Urinary bladder (tissue), 4 donors: ENCODE results near the gene MTCH2. TPM values are rescaled to one million over a fixed set of nuclear protein-coding genes. Genes with fewer than 3 reads are reported as not detected.

Experiments used
- DNase-seq: peaks from one replicate; pipeline ENCODE4 v3.0.0-alpha.2; 2015; ENCODE audit errors: extremely low spot score
- H3K27ac ChIP-seq: one replicate; pipeline ENCODE4 v1.5.1; 2013; ENCODE audit warnings: low read depth, mild to moderate bottlenecking, moderate library complexity
- H3K36me3 ChIP-seq: one replicate; pipeline ENCODE4 v1.6.1; 2013; ENCODE audit warnings: mild to moderate bottlenecking, moderate library complexity; ENCODE audit not compliant: insufficient read depth
- H3K4me1 ChIP-seq: one replicate; pipeline ENCODE4 v1.6.1; 2013; ENCODE audit warnings: mild to moderate bottlenecking, moderate library complexity; ENCODE audit not compliant: insufficient read depth
- H3K4me3 ChIP-seq: one replicate; pipeline ENCODE4 v1.5.1; 2013; ENCODE audit warnings: low read depth, low read length
- WGBS: extraction: QIAGEN DNeasy Blood & Tissue Kit; methylation state at CpG from one replicate; pipeline ENCODE4 v1.1.7; 2013; 5-methylcytosine and 5-hydroxymethylcytosine counted together
- polyA plus RNA-seq: library from polyadenylated mRNA; stranded (reverse); fragments of 200-250 nt; gene quantifications from one replicate; pipeline ENCODE4 v1.2.3, GENCODE V29; 2013
- total RNA-seq: library from RNA; depleted of rRNA; stranded (reverse); fragments of >200 nt; gene quantifications from one replicate; pipeline ENCODE4 v1.2.3, GENCODE V29; 2014
- donor health status: healthy with polysubstance abuse.
- donor health status: healthy.

MTCH2 gene
- total and polyA plus RNA-seq, 2 donors = 47.6 to 49.5 TPM

DNA sequence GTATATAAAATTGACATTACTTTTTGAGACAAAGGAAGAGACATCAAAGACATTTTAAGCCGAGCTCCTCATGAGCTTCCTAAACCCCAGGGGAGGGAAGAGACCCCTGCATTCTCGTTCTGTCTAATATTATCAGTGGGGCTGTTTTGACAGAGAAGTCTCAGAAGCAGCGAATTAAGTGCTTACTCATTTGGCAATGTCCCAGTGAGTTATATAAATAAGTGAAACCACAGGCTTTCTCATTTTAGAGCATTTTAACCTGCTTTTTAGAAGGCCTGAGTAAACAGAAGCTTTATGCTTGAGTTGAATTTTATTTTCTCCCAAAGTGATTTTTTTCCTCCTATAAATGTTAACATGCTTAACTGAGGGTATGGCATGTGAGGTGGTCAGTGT lies 24.9 kb downstream of the MTCH2 start:
- no peaks in the 10 kb centered on the region for H3K4me1 ChIP-seq
- DNase-seq = no peak
- H3K27ac ChIP-seq = no peak overlapping the region
- H3K4me3 ChIP-seq = no peak overlapping the region
- WGBS = 47% methylated on average over 3 of the region's 3 CpGs
- peaks cover 2% of the 10 kb centered on the region for H3K36me3 ChIP-seq

DNA sequence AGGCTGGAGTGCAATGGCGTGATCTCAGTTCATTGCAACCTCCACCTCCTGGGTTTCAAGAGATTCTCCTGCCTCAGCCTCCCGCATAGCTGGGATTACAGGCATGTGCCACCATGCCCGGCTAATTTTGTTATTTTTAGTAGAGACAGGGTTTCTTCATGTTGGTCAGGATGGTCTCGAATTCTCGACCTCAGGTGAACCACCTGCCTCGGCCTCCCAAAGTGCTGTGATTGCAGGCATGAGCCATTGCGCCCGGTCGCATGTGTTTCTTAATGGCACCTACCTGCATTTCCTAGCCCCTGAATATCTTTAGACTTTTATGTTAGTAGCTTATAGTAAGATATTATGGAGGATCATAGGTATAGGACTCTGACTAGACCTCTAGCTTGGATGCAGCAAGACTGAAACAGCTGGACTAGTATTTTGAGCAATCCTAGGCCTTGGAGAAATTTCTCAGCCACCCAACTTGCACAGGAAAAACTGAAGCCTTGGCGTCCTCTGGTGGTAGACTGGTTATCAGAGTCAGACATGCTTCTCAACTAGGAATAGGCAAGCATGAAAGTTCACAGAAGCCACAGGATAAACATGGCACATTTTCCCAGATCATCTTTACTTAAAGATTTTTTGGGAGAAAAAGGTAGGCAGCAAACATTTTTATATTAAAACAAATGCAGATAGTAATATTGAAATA lies 25.5 kb downstream of the MTCH2 start:
- WGBS = 88% methylated on average over 10 of the region's 10 CpGs

GRCh38 chr11:47615249-47615648 lies 27.1 kb downstream of the MTCH2 start:
- Histone ChIP-seq H3K4me3 (no peak overlapping the region), H3K4me1 (no peaks in the 10 kb centered on the region), H3K36me3 (no peaks in the 10 kb centered on the region), H3K27ac (no peak overlapping the region)
- DNase-seq = no peak

More for the DNA sequence above, 25.5 kb downstream of the MTCH2 start:
- no peaks in the 10 kb centered on the region for H3K4me1 ChIP-seq
- H3K4me3 ChIP-seq = no peak overlapping the region
- no peak overlapping the region for H3K27ac ChIP-seq
- peaks cover 2% of the 10 kb centered on the region for H3K36me3 ChIP-seq
- no peak for DNase-seq

DNA sequence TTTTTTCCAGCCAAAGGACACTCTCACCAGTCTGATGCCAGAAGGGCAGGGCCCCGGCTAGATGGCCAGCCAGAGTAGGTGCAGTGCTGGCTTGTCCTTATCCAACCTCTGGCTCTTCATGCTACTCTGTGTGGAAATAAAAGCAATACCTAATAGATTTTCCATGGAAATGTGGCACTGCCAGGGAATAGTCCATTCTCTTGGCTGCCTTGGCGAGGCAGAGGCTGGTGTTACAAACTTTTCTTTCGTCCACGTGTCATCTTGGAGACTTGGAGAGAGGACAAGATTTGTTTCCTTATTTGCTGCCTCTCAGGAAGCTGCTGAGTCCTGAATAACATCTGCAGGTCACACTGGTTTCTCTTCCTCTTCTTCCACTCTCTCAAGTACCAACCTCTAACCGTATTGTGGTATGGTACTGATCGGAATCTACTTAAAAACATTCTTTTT lies 31.0 kb downstream of the MTCH2 start:
- no peaks in the 10 kb centered on the region for H3K4me1 ChIP-seq
- no peak for DNase-seq
- H3K4me3 ChIP-seq = no peak overlapping the region
- no peak overlapping the region for H3K27ac ChIP-seq
- WGBS = 79% methylated on average over 6 of the region's 6 CpGs
- peaks cover 2% of the 10 kb centered on the region for H3K36me3 ChIP-seq

- DNase-seq = no peak
- WGBS = 87% methylated on average over 3 of the region's 3 CpGs
- peaks cover 2% of the 10 kb centered on the region for H3K36me3 ChIP-seq
- H3K27ac ChIP-seq = no peak overlapping the region
- no peaks in the 10 kb centered on the region for H3K4me1 ChIP-seq
- no peak overlapping the region for H3K4me3 ChIP-seq
These were observed 32.7 kb downstream of the MTCH2 start for GRCh38 chr11:47609675-47610074.

GRCh38 chr11:47607380-47607779 lies 35.0 kb downstream of the MTCH2 start:
- no peaks in the 10 kb centered on the region for H3K4me1 ChIP-seq
- no peak overlapping the region for H3K4me3 ChIP-seq
- H3K36me3 ChIP-seq = peaks cover 2% of the 10 kb centered on the region
- H3K27ac ChIP-seq = no peak overlapping the region
- WGBS = 67% methylated on average over 7 of the region's 7 CpGs
- no peak for DNase-seq

DNA sequence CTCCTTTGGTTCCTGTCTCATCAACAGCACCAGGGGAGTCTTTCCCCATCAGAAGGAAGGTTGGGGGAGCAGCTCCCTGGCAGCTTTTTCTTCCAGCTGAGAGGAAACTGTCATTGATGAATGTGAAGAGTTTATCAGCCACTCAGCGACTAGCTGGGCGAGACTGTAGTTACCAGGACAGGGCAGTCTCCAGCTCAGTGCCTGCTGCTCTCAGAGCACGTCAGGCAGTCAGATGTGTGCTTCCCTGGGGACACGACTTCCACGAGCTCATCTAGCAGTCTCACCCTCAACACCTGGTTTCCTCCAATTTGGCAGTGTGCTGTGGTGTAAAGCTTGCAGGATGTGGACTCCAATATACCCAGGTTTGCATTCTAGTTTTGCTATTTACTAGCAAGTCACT lies 35.6 kb downstream of the MTCH2 start:
- H3K36me3 ChIP-seq = peaks cover 2% of the 10 kb centered on the region
- DNase-seq = no peak
- no peak overlapping the region for H3K27ac ChIP-seq
- 52% methylated on average over 5 of the region's 5 CpGs for WGBS
- no peak overlapping the region for H3K4me3 ChIP-seq
- no peaks in the 10 kb centered on the region for H3K4me1 ChIP-seq

GRCh38 chr11:47605921-47606320 lies 36.4 kb downstream of the MTCH2 start:
- Histone ChIP-seq H3K27ac (no peak overlapping the region), H3K4me1 (no peaks in the 10 kb centered on the region), H3K36me3 (peaks cover 2% of the 10 kb centered on the region), H3K4me3 (no peak overlapping the region)
- DNase-seq = no peak
- 55% methylated on average over 3 of the region's 3 CpGs for WGBS

DNA sequence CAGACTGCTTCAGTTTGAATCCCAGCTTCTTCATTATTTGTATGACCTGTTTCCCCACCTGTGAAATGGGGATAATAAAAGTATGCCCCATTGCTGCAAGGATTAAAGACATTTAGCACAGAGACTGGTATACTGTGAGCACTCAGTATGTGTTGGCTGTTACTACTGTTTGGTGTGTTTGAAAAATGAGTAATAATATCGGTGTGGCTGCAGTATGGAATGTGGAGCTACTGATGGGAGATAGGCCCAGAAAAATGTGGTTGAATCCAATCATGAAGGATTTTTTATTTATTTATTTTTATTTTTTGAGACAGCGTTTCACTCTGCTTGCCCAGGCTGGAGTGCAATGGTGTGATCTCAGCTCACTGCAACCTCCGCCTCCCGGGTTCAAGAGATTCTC lies 39.1 kb downstream of the MTCH2 start:
- no peak overlapping the region for H3K27ac ChIP-seq
- 88% methylated on average over 4 of the region's 4 CpGs for WGBS
- no peaks in the 10 kb centered on the region for H3K4me1 ChIP-seq
- no peaks in the 10 kb centered on the region for H3K36me3 ChIP-seq
- H3K4me3 ChIP-seq = no peak overlapping the region
- DNase-seq = no peak

DNA sequence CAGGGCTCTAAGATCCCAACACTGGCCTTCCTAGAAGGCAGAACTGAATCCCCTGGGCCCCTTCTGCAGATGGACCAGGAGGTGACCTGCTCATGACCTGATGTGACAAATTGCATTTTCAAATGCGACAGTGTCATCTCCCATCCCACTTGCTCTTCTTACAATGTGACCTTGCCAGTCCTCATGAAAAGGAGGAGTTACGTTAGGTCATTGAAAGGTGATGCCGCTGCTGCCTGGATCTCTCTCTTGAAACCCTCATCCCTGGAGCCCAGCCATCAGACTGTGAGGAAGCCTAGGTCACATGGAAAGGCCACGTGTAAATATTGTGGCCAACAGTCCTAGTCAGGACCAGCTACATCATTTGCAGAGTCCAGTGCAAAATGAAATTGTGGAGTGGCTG lies 42.5 kb downstream of the MTCH2 start:
- no peak overlapping the region for H3K27ac ChIP-seq
- no peak for DNase-seq
- no peak overlapping the region for H3K4me3 ChIP-seq
- H3K4me1 ChIP-seq = no peaks in the 10 kb centered on the region
- 72% methylated on average over 4 of the region's 4 CpGs for WGBS
- H3K36me3 ChIP-seq = no peaks in the 10 kb centered on the region

- no peak overlapping the region for H3K4me3 ChIP-seq
- DNase-seq = no peak
- H3K27ac ChIP-seq = no peak overlapping the region
- no peaks in the 10 kb centered on the region for H3K4me1 ChIP-seq
- WGBS = 98% methylated on average over 1 of the region's 1 CpG
- H3K36me3 ChIP-seq = no peaks in the 10 kb centered on the region
These were observed 46.4 kb downstream of the MTCH2 start for GRCh38 chr11:47595967-47596366.

DNA sequence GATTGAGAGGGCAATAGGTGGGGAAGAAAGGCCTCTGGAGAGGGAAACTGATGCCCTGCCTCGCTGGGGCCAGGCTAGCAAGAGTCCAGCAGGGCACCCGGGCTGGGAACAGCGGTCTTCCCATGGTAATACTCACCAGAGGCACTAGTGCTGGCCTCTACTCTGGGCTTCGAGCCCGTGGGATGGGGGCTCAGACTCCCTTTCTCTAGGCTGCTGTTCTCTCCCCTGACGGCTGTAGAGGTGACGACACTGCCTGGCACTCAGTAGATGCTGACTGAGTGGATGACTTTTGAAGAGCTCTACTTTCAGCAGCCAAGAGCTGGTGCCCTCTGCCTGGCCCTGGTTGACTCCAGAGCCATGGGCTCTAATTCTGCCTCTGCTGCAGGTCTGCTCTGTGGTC lies 47.3 kb downstream of the MTCH2 start:
- no peak for DNase-seq
- 63% methylated on average over 7 of the region's 7 CpGs for WGBS
- no peaks in the 10 kb centered on the region for H3K36me3 ChIP-seq
- H3K4me3 ChIP-seq = no peak overlapping the region
- no peak overlapping the region for H3K27ac ChIP-seq
- no peaks in the 10 kb centered on the region for H3K4me1 ChIP-seq

DNA sequence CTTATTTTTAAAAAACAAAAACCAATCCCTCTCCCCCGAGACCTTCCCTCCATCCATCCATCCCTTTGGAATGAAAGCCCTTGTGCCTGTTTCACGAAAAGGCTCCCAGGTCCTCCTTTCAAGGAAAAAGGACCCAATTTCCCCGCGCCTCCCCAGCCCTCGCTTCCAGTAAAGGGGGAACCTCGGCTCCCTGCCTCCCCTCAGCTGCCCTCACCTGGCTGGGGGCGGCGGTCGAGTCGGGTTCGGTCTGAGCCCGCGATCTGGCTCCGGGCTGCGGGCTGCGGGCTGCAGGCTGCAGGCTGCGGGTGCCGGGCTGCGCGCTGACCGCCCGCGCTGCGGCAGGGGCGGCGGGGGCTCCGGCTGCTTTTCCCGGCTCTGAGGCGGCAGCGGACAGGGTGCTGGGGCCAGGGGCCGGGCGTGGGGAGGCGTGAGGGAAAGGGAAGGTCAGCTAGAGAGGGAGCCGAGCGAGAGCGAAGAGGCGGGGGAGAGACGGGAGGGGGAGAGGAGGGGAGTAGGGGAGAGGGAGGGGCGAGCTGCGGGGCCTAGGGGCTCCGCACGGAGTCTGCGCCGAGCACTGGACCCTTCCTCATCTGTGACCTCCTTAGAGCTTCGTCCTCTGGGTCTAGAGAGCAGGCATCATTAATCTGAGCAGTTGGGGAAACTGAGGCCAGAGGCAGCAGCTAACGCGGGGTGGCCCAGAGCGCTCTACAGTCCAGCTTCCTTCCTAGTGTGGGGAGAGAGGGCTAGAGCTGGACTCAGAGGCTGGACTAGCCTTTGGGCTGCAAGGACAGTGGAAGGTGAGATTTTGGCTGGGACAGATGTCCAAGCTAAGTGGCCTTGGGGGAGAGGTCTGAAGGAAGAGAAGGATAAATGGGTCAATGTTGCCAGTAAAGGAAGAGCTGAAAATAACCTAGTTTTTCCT lies 48.2 kb downstream of the MTCH2 start, which contains the start of gene C1QTNF4:
Gene C1QTNF4, minus strand, starts transcription at position 478 of the 922 bp plus-strand sequence. CDS start 3,601 bp downstream, outside the sequence.
- no peaks in the 10 kb centered on the region for H3K4me1 ChIP-seq
- H3K4me3 ChIP-seq = no peak within 1 kb of the TSS
- H3K27ac ChIP-seq = no peak within 1 kb of the TSS
- no peak for DNase-seq
- H3K36me3 ChIP-seq = no peaks in the 10 kb centered on the region
- 2% methylated on average over 48 of the region's 48 CpGs for WGBS

DNA sequence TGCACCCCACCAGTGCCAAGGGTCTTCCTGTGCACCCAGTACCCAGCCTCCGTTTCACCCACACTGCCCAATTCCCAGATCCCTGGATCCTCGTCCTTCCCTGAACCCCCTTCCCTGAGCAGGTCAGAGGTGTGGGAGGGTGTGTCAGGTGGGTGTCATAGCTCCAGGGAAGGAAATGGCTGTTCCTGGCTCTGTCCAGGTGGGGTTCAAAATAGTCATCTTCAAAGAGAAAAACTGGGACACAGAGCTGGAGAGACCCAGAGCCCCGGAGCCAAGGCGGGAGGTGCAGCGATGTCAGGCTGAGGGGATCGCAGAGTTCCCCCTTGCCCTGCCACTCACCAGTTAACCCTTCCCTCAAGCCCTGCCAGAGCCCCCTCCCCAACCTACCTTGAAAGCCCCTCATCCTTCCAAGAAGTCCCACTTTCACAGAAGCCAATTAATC lies 48.8 kb downstream of the MTCH2 start:
- DNase-seq = no peak
- Histone ChIP-seq H3K4me1 (no peaks in the 10 kb centered on the region), H3K27ac (no peak overlapping the region), H3K36me3 (no peaks in the 10 kb centered on the region), H3K4me3 (no peak overlapping the region)
- 13% methylated on average over 6 of the region's 6 CpGs for WGBS
